Ovary (tissue), 3 donors: ENCODE results near the gene RHEB.

Source experiments
- CTCF ChIP-seq, 3 donors: fragments of 450-650 bp in 2 of 3; fragments of 200-600 bp in 1 of 3; IDR thresholded peaks; one replicate each; pipeline versions ENCODE4 v1.5.1 to v1.8.0; 2016 to 2022; ENCODE audit warnings: antibody characterized with exemption in 3 of 3, mild to moderate bottlenecking in 1 of 3
- EP300 ChIP-seq: sonication (generic); formaldehyde crosslinking; IDR thresholded peaks from one replicate; pipeline ENCODE4 v1.6.1; 2017; ENCODE audit warnings: antibody characterized with exemption
- donor health status: DM: no; HTN: no; CAD: no.

DNA sequence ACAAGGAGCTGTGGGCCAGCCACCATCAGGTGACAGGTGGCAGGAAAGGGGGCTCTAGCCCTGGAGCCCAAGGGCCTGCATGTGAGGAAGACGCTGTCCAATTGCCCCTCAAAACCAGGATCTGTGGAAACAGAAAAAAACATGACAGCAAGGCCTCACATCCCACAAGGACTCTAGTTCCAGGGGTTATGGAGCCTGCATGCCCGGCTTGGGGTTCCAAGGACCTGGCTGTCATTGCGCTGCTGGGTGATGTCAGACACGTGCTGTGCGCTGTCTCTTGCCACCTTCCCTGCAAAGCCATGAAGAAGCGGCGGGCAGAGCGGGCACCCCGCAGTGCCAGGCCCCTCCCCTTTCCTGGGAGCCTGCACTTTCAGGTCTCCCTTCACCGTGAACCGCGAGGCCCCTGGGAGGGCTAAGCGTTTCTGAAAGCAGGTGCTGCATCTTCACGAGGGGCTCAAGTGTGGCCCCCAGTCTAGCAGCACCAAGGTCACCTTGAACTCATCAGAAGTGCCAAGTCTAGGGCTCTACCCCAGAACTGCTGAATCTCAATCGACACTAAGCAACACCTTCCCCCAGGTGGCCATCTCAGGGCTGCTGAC is 64.7 kb downstream of the RHEB start:
- TF ChIP-seq EP300 (no peak), CTCF (IDR thresholded peaks at IDR 0.05) (no peak)
